ENCODE data around the gene SPTBN1.

SPTBN1 gene

GRCh38 chr2:54455563-54456361 is at the start of gene SPTBN1:
Gene SPTBN1, plus strand, starts transcription at chr2:54456327. Its CDS starts 70,092 bp downstream, at chr2:54526419.
- peak; percentile 95 for DNase-seq (ENCODE audit: low spot score)

GRCh38 chr2:54407693-54408092 is 48.4 kb upstream of the SPTBN1 start:
- DNase-seq (ENCODE audit: low spot score): no peak

- no peak for DNase-seq (ENCODE audit: low spot score)
Measured at GRCh38 chr2:54408288-54408687, 47.8 kb upstream of the SPTBN1 start.

- DNase-seq (ENCODE audit: low spot score): no peak
Measured at GRCh38 chr2:54409752-54410151, 46.4 kb upstream of the SPTBN1 start.

GRCh38 chr2:54411801-54412354 is 44.2 kb upstream of the SPTBN1 start:
- no peak for DNase-seq (ENCODE audit: low spot score)

- no peak for DNase-seq (ENCODE audit: low spot score)
Measured at GRCh38 chr2:54416166-54416813, 39.8 kb upstream of the SPTBN1 start.

- DNase-seq (ENCODE audit: low spot score): no peak
Measured at GRCh38 chr2:54416938-54417337, 39.2 kb upstream of the SPTBN1 start.

- DNase-seq (ENCODE audit: low spot score): no peak
Measured at GRCh38 chr2:54417577-54417976, 38.5 kb upstream of the SPTBN1 start.

- no peak for DNase-seq (ENCODE audit: low spot score)
Measured at GRCh38 chr2:54419388-54419787, 36.7 kb upstream of the SPTBN1 start.

GRCh38 chr2:54419855-54420523 is 36.1 kb upstream of the SPTBN1 start:
- no peak for DNase-seq (ENCODE audit: low spot score)

GRCh38 chr2:54420524-54421172 is 35.5 kb upstream of the SPTBN1 start:
- DNase-seq (ENCODE audit: low spot score): no peak

GRCh38 chr2:54422072-54422581 is 34.0 kb upstream of the SPTBN1 start:
- DNase-seq (ENCODE audit: low spot score): no peak

- DNase-seq (ENCODE audit: low spot score): no peak
Measured at GRCh38 chr2:54423213-54423612, 32.9 kb upstream of the SPTBN1 start.

- no peak for DNase-seq (ENCODE audit: low spot score)
Measured at GRCh38 chr2:54424555-54425163, 31.5 kb upstream of the SPTBN1 start.

- no peak for DNase-seq (ENCODE audit: low spot score)
Measured at GRCh38 chr2:54428108-54428831, 27.9 kb upstream of the SPTBN1 start.

- no peak for DNase-seq (ENCODE audit: low spot score)
Measured at GRCh38 chr2:54429054-54429453, 27.1 kb upstream of the SPTBN1 start.

- DNase-seq (ENCODE audit: low spot score): no peak
Measured at GRCh38 chr2:54429811-54430551, 26.1 kb upstream of the SPTBN1 start.

- DNase-seq (ENCODE audit: low spot score): no peak
Measured at GRCh38 chr2:54430649-54431048, 25.5 kb upstream of the SPTBN1 start.

- no peak for DNase-seq (ENCODE audit: low spot score)
Measured at GRCh38 chr2:54432251-54433015, 23.7 kb upstream of the SPTBN1 start.
